ENCODE measurements around the gene SRSF10. TPM values are rescaled to one million over a fixed set of nuclear protein-coding genes. Genes with fewer than 3 reads are reported as not detected.
"Not testable (repeated sequence)": the region's sequence is repeated elsewhere in the genome, so short reads cannot be mapped to it uniquely, and the experiment has no call there.

The SRSF10 gene
- total and polyA plus RNA-seq, 8 donors: 25.5 to 78.8 (median 41.1) TPM

GRCh38 chr1:23963617-23964234, 16.4 kb downstream of the SRSF10 start:
- TF ChIP-seq, protein P1, sequence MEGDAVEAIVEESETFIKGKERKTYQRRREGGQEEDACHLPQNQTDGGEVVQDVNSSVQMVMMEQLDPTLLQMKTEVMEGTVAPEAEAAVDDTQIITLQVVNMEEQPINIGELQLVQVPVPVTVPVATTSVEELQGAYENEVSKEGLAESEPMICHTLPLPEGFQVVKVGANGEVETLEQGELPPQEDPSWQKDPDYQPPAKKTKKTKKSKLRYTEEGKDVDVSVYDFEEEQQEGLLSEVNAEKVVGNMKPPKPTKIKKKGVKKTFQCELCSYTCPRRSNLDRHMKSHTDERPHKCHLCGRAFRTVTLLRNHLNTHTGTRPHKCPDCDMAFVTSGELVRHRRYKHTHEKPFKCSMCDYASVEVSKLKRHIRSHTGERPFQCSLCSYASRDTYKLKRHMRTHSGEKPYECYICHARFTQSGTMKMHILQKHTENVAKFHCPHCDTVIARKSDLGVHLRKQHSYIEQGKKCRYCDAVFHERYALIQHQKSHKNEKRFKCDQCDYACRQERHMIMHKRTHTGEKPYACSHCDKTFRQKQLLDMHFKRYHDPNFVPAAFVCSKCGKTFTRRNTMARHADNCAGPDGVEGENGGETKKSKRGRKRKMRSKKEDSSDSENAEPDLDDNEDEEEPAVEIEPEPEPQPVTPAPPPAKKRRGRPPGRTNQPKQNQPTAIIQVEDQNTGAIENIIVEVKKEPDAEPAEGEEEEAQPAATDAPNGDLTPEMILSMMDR (IDR thresholded peaks at IDR 0.05): no peak
- DNase-seq: no peak
- Histone ChIP-seq H3K9me3 (no peaks in the 10 kb centered on the region), H3K4me3 (no peak overlapping the region), H3K27ac (peak overlapping the region in 2 of 4 donors; percentile 1 to 61), H3K4me1 (peaks cover 5 to 38% (median 22%) of the 10 kb centered on the region in 3 donors), H3K27me3 (no peaks in the 10 kb centered on the region), H3K36me3 (peaks cover 0 to 5% (median 0%) of the 10 kb centered on the region in 3 donors)
- no peak for ATAC-seq
- intact Hi-C loops (cut with DNase I): no loop called here
- FAIRE-seq: no peak
- 47 to 51% methylated on average over 1 of the region's 1 CpG for WGBS, 2 donors

- Histone ChIP-seq H3K27me3 (no peaks in the 10 kb centered on the region), H3K4me1 (peaks cover 28 to 59% (median 49%) of the 10 kb centered on the region in 3 donors), H3K9me3 (no peaks in the 10 kb centered on the region), H3K36me3 (no peaks in the 10 kb centered on the region), H3K4me3 (peak overlapping the region; percentile 53 to 70 (median 62)), H3K27ac (peak overlapping the region; percentile 94 to 99 (median 98))
- intact Hi-C loops (cut with DNase I): no loop called here
- DNase-seq: no peak
- WGBS, 2 donors: 0 to 1% methylated on average over 15 of the region's 15 CpGs
- TF ChIP-seq, protein P1 (IDR thresholded peaks at IDR 0.05): no peak
- ATAC-seq: no peak
- no peak for FAIRE-seq
These were observed 19.7 kb downstream of the SRSF10 start for GRCh38 chr1:23960291-23961020.

DNA sequence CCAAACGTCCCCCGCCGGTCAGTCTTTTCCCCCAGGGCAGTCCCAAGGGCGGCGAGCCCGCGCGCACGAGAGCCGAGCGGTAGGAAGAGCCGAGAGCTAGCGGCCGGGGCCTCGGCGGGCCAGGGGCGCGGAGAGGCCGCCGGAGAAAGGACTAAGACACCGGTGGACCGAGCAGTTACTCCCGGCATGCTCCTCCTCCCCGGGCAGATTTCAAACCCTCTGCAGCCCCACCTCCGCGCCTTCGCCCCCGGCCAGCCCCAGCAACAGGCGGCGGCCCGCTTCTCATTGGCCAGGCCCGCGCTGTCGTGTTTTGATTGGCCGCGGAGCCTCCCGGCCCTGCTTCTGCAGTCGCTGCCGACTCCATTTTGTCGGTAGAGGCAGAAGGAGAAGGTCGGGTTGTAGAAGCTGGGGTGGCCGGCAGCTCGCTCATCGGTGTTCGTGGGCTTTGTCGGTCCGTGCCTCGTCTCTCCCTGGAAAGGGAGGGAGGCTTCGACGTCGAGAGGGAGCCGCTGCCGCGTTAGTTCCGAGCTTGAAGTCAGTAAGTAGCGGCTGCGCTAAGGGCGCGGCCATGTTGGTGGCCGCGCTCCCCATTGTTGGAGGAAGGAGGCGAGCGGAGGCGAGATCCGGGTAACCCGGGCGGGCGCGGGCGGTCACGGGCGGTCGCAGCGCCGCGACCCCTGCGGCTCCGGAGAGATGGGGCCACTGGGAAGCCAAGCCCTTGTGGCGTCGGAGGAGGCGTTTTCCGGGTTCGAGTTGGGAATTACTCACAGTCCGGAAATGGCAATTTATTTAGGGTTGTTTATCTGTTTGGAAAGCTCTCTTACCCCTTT, 20.5 kb downstream of the SRSF10 start, which contains the start of gene PNRC2:
PNRC2 (plus strand) TSS at position 368 of the 830 bp plus-strand sequence. CDS start 1,630 bp downstream, outside the sequence.
- intact Hi-C loops (cut with DNase I): loop anchor here in 2 of 3 donors (10.0 kb wide), 1 partner anchor 65 kb away; no protein-coding TSS in a partner anchor
- FAIRE-seq: no peak

GRCh38 chr1:23958810-23959460, 21.2 kb downstream of the SRSF10 start:
- H3K27me3 ChIP-seq: no peaks in the 10 kb centered on the region
- no peaks in the 10 kb centered on the region for H3K36me3 ChIP-seq
- H3K4me3 ChIP-seq: peak overlapping the region; percentile 53 to 70 (median 62)
- no peaks in the 10 kb centered on the region for H3K9me3 ChIP-seq
- TF ChIP-seq, protein P1 (IDR thresholded peaks at IDR 0.05): no peak
- H3K4me1 ChIP-seq: peaks cover 30 to 55% (median 34%) of the 10 kb centered on the region in 3 donors
- DNase-seq: peak in 5 of 6 donors; percentile 65 to 85 (median 72)
- intact Hi-C loops (cut with DNase I): loop anchor here in 2 of 3 donors (10.0 kb wide), 1 partner anchor 66 kb away; no protein-coding TSS in a partner anchor
- peak overlapping the region; percentile 94 to 99 (median 98) for H3K27ac ChIP-seq
- FAIRE-seq: no peak
- peak; percentile 38 to 70 (median 62) for ATAC-seq
- 1 to 2% methylated on average over 27 to 30 of the region's 30 CpGs for WGBS, 2 donors

More for the DNA sequence above, 20.5 kb downstream of the SRSF10 start, which contains the start of gene PNRC2:
- Histone ChIP-seq H3K27me3 (no peaks in the 10 kb centered on the region), H3K36me3 (no peaks in the 10 kb centered on the region), H3K27ac (peak within 1 kb of the TSS; percentile 94 to 99 (median 98)), H3K9me3 (no peaks in the 10 kb centered on the region), H3K4me3 (peak within 1 kb of the TSS; percentile 53 to 70 (median 62)), H3K4me1 (peaks cover 30 to 60% (median 42%) of the 10 kb centered on the region in 3 donors)
- DNase-seq (peak; percentile 95 to 98 (median 96)), ATAC-seq (peak; percentile 88 to 95 (median 92))
- TF ChIP-seq, protein P1 (IDR thresholded peaks at IDR 0.05): no peak
- 0% methylated on average over 74 to 84 of the region's 84 CpGs for WGBS, 2 donors

GRCh38 chr1:23958040-23958809, 21.9 kb downstream of the SRSF10 start:
- H3K4me1 ChIP-seq: peaks cover 29 to 51% (median 37%) of the 10 kb centered on the region in 3 donors
- not testable (repeated sequence) for H3K36me3 ChIP-seq, DNase-seq, FAIRE-seq, ATAC-seq, H3K9me3 ChIP-seq, H3K27me3 ChIP-seq
- 40 to 51% methylated on average over 19 of the region's 19 CpGs for WGBS, 2 donors
- H3K27ac ChIP-seq: peak overlapping the region; percentile 94 to 99 (median 98)
- intact Hi-C loops (cut with DNase I): loop anchor here in 2 of 3 donors (10.0 kb wide), 1 partner anchor 67 kb away; no protein-coding TSS in a partner anchor
- H3K4me3 ChIP-seq: peak overlapping the region in 2 of 4 donors; percentile 65 to 70

Data from pancreas (tissue), 10 donors.